ENCODE results near the gene HHATL. TPM values are rescaled to one million over a fixed set of nuclear protein-coding genes. Genes with fewer than 3 reads are reported as not detected.

The HHATL gene
- total and polyA plus RNA-seq, 2 of the 8 experiments (the other 6 are each of a cell fraction or from before 2014, with no cell fraction given) = 0.18 TPM; not detected in 1

GRCh38 chr3:42742688-42743087, 40.1 kb upstream of the HHATL start (continued):
- TF ChIP-seq ATF3 (IDR thresholded peaks at IDR 0.05; ENCODE audit: insufficient read depth, low read depth, low read length) (no peak), POLR2A (IDR thresholded peaks at IDR 0.05; ENCODE audit: control extremely low read depth in 1 of 2, low read depth in 2 of 2, low read length in 2 of 2) (no peak), PHF8 (conservative IDR thresholded peaks at IDR 0.05; ENCODE audit: low read depth, low read length) (no peak), HDAC6 (IDR thresholded peaks at IDR 0.05; ENCODE audit: low read depth, low read length) (no peak), SRF (IDR thresholded peaks at IDR 0.05; ENCODE audit: low read depth, low read length) (no peak), SUZ12 (IDR thresholded peaks at IDR 0.05; ENCODE audit: low read length) (no peak), TCF12 (IDR thresholded peaks at IDR 0.05; ENCODE audit: low read depth, low read length) (no peak), NANOG (IDR thresholded peaks at IDR 0.05; ENCODE audit: insufficient read depth, low read depth, low read length, poor library complexity, severe bottlenecking) (no peak), USF2 (IDR thresholded peaks at IDR 0.05; ENCODE audit: low read length) (no peak)
